DOHH2 (cell line): Measurements from ENCODE around the gene ASB6.

Experiments
- H3F3A ChIP-seq: fragments of 200-600 bp; sonication (generic), shearing (Covaris generic); 2 replicates; pipeline ENCODE4 v1.6.0; 2016; ENCODE audit warnings: antibody characterized with exemption, mild to moderate bottlenecking; ENCODE audit not compliant: control insufficient read depth, insufficient read depth
- H3K27ac ChIP-seq: fragments of 200-600 bp; sonication (generic); 2 replicates; pipeline ENCODE4 v1.5.1; 2014; ENCODE audit warnings: low read depth, mild to moderate bottlenecking, low read length, moderate library complexity
- H3K27me3 ChIP-seq: fragments of 200-600 bp; sonication (generic); 2 replicates; pipeline ENCODE4 v1.6.1; 2014; ENCODE audit warnings: mild to moderate bottlenecking, low read length, mixed read lengths; ENCODE audit not compliant: control insufficient read depth
- H3K36me3 ChIP-seq: fragments of 200-600 bp; sonication (generic); 2 replicates; pipeline ENCODE4 v1.6.1; 2014; ENCODE audit warnings: mild to moderate bottlenecking, low read length, moderate library complexity, mixed read lengths; ENCODE audit not compliant: control insufficient read depth
- H3K4me1 ChIP-seq: fragments of 200-600 bp; sonication (generic); 2 replicates; pipeline ENCODE4 v1.6.1; 2014; ENCODE audit warnings: mild to moderate bottlenecking, low read length, mixed read lengths; ENCODE audit not compliant: control insufficient read depth
- H3K4me2 ChIP-seq: fragments of 200-600 bp; sonication (generic); 2 replicates; pipeline ENCODE4 v1.6.0; 2014; ENCODE audit warnings: mild to moderate bottlenecking, low read length, moderate library complexity
- H3K4me3 ChIP-seq: fragments of 200-600 bp; sonication (generic); 2 replicates; pipeline ENCODE4 v1.5.1; 2014; ENCODE audit warnings: mild to moderate bottlenecking, low read length, mixed read lengths
- H3K79me2 ChIP-seq: fragments of 200-600 bp; sonication (generic); 2 replicates; pipeline ENCODE4 v1.6.1; 2014; ENCODE audit warnings: mild to moderate bottlenecking, low read length, mixed read lengths; ENCODE audit not compliant: control insufficient read depth
- H3K9me2 ChIP-seq: fragments of 200-600 bp; sonication (generic); replicated peaks from 2 replicates; pipeline ENCODE4 v1.6.1; 2014; ENCODE audit warnings: mild to moderate bottlenecking, low read length, mixed read lengths; ENCODE audit not compliant: control insufficient read depth
- H3K9me3 ChIP-seq: fragments of 200-600 bp; sonication (generic); 2 replicates; pipeline ENCODE4 v1.6.1; 2014; ENCODE audit warnings: antibody characterized with exemption, low read length, mixed read lengths; ENCODE audit not compliant: control insufficient read depth, insufficient read depth
- H4K20me1 ChIP-seq: fragments of 200-600 bp; sonication (generic); 2 replicates; pipeline ENCODE4 v1.6.0; 2014; ENCODE audit warnings: low read depth, mild to moderate bottlenecking, antibody characterized with exemption, low read length, moderate library complexity; ENCODE audit not compliant: control insufficient read depth, insufficient read depth
- CTCF ChIP-seq: fragments of 200-600 bp; sonication (generic); IDR thresholded peaks from one replicate; pipeline ENCODE4 v1.5.1; 2014; ENCODE audit warnings: antibody characterized with exemption, mild to moderate bottlenecking, low read depth, low read length; ENCODE audit not compliant: poor library complexity, severe bottlenecking
- EZH2phosphoT487 ChIP-seq: fragments of 200-600 bp; sonication (generic); IDR thresholded peaks from 2 replicates; pipeline ENCODE4 v1.6.1; 2017; ENCODE audit warnings: borderline replicate concordance, mild to moderate bottlenecking, antibody characterized with exemption, low read length, moderate library complexity, mixed read lengths

Gene ASB6

GRCh38 chr9:129611307-129611800 lies 30.6 kb downstream of the ASB6 start:
- H3K27me3 ChIP-seq: peaks cover 19% of the 10 kb centered on the region
- H3F3A ChIP-seq: no peaks in the 10 kb centered on the region
- H3K9me3 ChIP-seq: no peaks in the 10 kb centered on the region
- peak overlapping the region; percentile 73; the same call in 1 of the 2 replicates for H3K4me2 ChIP-seq
- no peaks in the 10 kb centered on the region for H3K36me3 ChIP-seq
- peaks cover 21% of the 10 kb centered on the region for H3K4me1 ChIP-seq
- H3K4me3 ChIP-seq: no peak overlapping the region
- H3K9me2 ChIP-seq: no peaks in the 10 kb centered on the region
- no peaks in the 10 kb centered on the region for H3K79me2 ChIP-seq
- TF ChIP-seq CTCF: no peak
- no peak overlapping the region for H3K27ac ChIP-seq
- H4K20me1 ChIP-seq: no peaks in the 10 kb centered on the region

GRCh38 chr9:129610473-129611306 lies 31.3 kb downstream of the ASB6 start:
- Histone ChIP-seq H3K79me2 (no peaks in the 10 kb centered on the region), H3K27me3 (peaks cover 19% of the 10 kb centered on the region), H3K9me3 (no peaks in the 10 kb centered on the region), H3K27ac (no peak overlapping the region), H3K4me2 (peak overlapping the region; percentile 73), H3K4me3 (peak overlapping the region; percentile 69), H3K36me3 (no peaks in the 10 kb centered on the region), H3K9me2 (no peaks in the 10 kb centered on the region), H3F3A (no peaks in the 10 kb centered on the region), H3K4me1 (peaks cover 21% of the 10 kb centered on the region), H4K20me1 (no peaks in the 10 kb centered on the region)
- TF ChIP-seq CTCF (peak; percentile 84), EZH2phosphoT487 (no peak)

- Histone ChIP-seq H3K27me3 (peaks cover 19% of the 10 kb centered on the region), H3K4me1 (peaks cover 21% of the 10 kb centered on the region), H3K9me3 (no peaks in the 10 kb centered on the region)
Observed at GRCh38 chr9:129610213-129610472, 31.8 kb downstream of the ASB6 start.

More at GRCh38 chr9:129610213-129610472, 31.8 kb downstream of the ASB6 start:
- Histone ChIP-seq H3K4me3 (peak overlapping the region; percentile 69), H3K4me2 (peak overlapping the region; percentile 73), H4K20me1 (no peaks in the 10 kb centered on the region), H3K9me2 (no peaks in the 10 kb centered on the region), H3K27ac (no peak overlapping the region), H3K36me3 (no peaks in the 10 kb centered on the region), H3F3A (no peaks in the 10 kb centered on the region), H3K79me2 (no peaks in the 10 kb centered on the region)
- TF ChIP-seq EZH2phosphoT487: no peak
- no peak for TF ChIP-seq CTCF
